MM.1S (cell line): ENCODE measurements around the gene FOXA3.

Source experiments
- DNase-seq: peaks from one replicate; pipeline ENCODE4 v3.0.0-alpha.2; 2015
- H2AFZ ChIP-seq: fragments of 300-600 bp; sonication (generic); 2 replicates; pipeline ENCODE4 v1.6.0; 2016; ENCODE audit warnings: antibody characterized with exemption, low read length
- H3F3A ChIP-seq: fragments of 300-600 bp; sonication (generic); 2 replicates; pipeline ENCODE4 v1.6.1; 2016; ENCODE audit warnings: mild to moderate bottlenecking, antibody characterized with exemption, low read length, moderate library complexity, mixed read lengths; ENCODE audit not compliant: insufficient read depth
- H3K27ac ChIP-seq: fragments of 300-600 bp; sonication (generic); 2 replicates; pipeline ENCODE4 v1.5.1; 2016; ENCODE audit warnings: mild to moderate bottlenecking, low read length
- H3K27me3 ChIP-seq: fragments of 300-600 bp; sonication (generic); replicated peaks from 2 replicates; pipeline ENCODE4 v1.6.0; 2016; ENCODE audit warnings: low read length; ENCODE audit not compliant: insufficient read depth
- H3K36me3 ChIP-seq: fragments of 300-600 bp; sonication (generic); replicated peaks from 2 replicates; pipeline ENCODE4 v1.6.1; 2016; ENCODE audit warnings: mild to moderate bottlenecking, low read length, mixed read lengths; ENCODE audit not compliant: insufficient read depth
- H3K4me1 ChIP-seq: fragments of 300-600 bp; sonication (generic); 2 replicates; pipeline ENCODE4 v1.6.1; 2016; ENCODE audit warnings: low read length, mixed read lengths
- H3K4me2 ChIP-seq: fragments of 300-600 bp; sonication (generic); 2 replicates; pipeline ENCODE4 v1.6.0; 2016; ENCODE audit warnings: low read depth, low read length
- H3K4me3 ChIP-seq: fragments of 300-600 bp; sonication (generic); 2 replicates; pipeline ENCODE4 v1.5.1; 2016; ENCODE audit warnings: low read length, mixed read lengths
- H3K79me2 ChIP-seq: fragments of 300-600 bp; sonication (generic); 2 replicates; pipeline ENCODE4 v1.6.1; 2016; ENCODE audit warnings: mixed run types, low read length, mixed read lengths
- H3K9ac ChIP-seq: fragments of 300-600 bp; sonication (generic); 2 replicates; pipeline ENCODE4 v1.6.1; 2016; ENCODE audit warnings: low read length, mixed read lengths
- H3K9me2 ChIP-seq: fragments of 300-600 bp; sonication (generic); replicated peaks from 2 replicates; pipeline ENCODE4 v1.6.1; 2016; ENCODE audit warnings: mild to moderate bottlenecking, low read length, mixed read lengths; ENCODE audit not compliant: insufficient read depth
- H3K9me3 ChIP-seq: fragments of 300-600 bp; sonication (generic); replicated peaks from 2 replicates; pipeline ENCODE4 v1.6.1; 2016; ENCODE audit warnings: mild to moderate bottlenecking, low read length, mixed read lengths; ENCODE audit not compliant: insufficient read depth
- H4K20me1 ChIP-seq: fragments of 300-600 bp; sonication (generic); 2 replicates; pipeline ENCODE4 v1.6.1; 2016; ENCODE audit warnings: mild to moderate bottlenecking, low read length, moderate library complexity, mixed read lengths; ENCODE audit not compliant: insufficient read depth
- EZH2 ChIP-seq: fragments of 300-600 bp; sonication (generic); optimal IDR thresholded peaks from 2 replicates; pipeline ENCODE3; 2017; ENCODE audit warnings: low read depth, mild to moderate bottlenecking, antibody characterized with exemption, low read length, mixed read lengths
- EZH2phosphoT487 ChIP-seq: fragments of 300-600 bp; sonication (generic); IDR thresholded peaks from 2 replicates; pipeline ENCODE4 v1.6.1; 2018; ENCODE audit warnings: antibody characterized with exemption, low read length
- TF ChIP-seq, protein P1 (sequence below): fragments of 300-600 bp; sonication (generic); IDR thresholded peaks from 2 replicates; pipeline ENCODE4 v1.5.1; 2016; ENCODE audit warnings: antibody characterized with exemption, low read length, mixed read lengths

The FOXA3 gene

DNA sequence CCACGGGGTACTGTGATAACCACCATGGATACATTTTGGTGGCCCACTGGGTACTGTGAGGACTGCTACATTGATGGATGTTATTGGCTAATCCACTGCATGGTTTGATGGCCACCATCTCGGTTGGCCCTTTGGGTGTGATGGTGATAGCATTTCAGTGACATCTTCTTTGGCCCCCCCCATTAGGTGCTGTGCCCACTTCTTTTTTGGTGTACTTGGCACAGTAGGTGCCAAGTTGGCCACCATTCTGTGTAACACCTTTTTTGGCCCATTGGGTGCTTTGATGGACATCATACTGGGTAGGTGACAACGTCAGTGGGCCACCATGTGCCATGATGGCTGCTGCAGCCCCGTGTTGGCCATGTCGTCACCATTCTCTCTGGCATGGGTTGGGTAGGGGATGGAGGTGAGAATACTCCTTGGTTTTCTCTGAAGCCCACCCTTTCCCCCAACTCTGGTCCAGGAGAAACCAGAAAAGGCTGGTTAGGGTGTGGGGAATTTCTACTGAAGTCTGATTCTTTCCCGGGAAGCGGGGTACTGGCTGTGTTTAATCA is 9.2 kb downstream of the FOXA3 start:
- H4K20me1 ChIP-seq, result no peaks in the 10 kb centered on the region
- H3K27ac ChIP-seq, result no peak overlapping the region
- H3K27me3 ChIP-seq, result peaks cover 80% of the 10 kb centered on the region
- H3K9ac ChIP-seq, result no peak overlapping the region
- H3K79me2 ChIP-seq, result no peaks in the 10 kb centered on the region
- no peaks in the 10 kb centered on the region for H3K9me2 ChIP-seq
- TF ChIP-seq EZH2phosphoT487 (no peak), EZH2 (no peak)
- TF ChIP-seq, protein P1, sequence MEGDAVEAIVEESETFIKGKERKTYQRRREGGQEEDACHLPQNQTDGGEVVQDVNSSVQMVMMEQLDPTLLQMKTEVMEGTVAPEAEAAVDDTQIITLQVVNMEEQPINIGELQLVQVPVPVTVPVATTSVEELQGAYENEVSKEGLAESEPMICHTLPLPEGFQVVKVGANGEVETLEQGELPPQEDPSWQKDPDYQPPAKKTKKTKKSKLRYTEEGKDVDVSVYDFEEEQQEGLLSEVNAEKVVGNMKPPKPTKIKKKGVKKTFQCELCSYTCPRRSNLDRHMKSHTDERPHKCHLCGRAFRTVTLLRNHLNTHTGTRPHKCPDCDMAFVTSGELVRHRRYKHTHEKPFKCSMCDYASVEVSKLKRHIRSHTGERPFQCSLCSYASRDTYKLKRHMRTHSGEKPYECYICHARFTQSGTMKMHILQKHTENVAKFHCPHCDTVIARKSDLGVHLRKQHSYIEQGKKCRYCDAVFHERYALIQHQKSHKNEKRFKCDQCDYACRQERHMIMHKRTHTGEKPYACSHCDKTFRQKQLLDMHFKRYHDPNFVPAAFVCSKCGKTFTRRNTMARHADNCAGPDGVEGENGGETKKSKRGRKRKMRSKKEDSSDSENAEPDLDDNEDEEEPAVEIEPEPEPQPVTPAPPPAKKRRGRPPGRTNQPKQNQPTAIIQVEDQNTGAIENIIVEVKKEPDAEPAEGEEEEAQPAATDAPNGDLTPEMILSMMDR, result no peak
- H3K4me2 ChIP-seq, result no peak overlapping the region
- no peaks in the 10 kb centered on the region for H3F3A ChIP-seq
- no peak overlapping the region for H3K4me3 ChIP-seq
- no peaks in the 10 kb centered on the region for H3K4me1 ChIP-seq
- H3K36me3 ChIP-seq, result no peaks in the 10 kb centered on the region
- no peak overlapping the region for H2AFZ ChIP-seq
- H3K9me3 ChIP-seq, result no peaks in the 10 kb centered on the region
- no peak for DNase-seq

DNA sequence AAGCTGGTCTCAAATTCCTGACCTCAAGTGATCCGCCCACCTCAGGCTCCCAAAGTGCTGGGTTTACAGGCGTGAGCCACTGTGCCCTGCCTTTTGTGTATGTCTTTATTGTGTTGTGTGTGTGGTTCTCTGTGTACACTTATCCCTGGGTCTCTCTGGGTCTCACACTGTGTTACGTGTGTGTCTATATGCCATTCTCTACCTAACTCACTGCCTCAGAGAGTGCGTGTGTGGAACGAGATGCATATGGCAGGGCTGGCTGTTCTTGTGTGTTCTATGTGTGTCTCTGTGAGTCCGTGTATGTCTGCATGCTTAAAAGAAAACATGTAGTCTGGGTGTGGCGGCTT is 10.5 kb downstream of the FOXA3 start:
- Histone ChIP-seq H3K79me2 (no peaks in the 10 kb centered on the region), H3F3A (no peaks in the 10 kb centered on the region), H3K4me1 (no peaks in the 10 kb centered on the region), H2AFZ (no peak overlapping the region), H3K9me2 (no peaks in the 10 kb centered on the region), H3K9ac (no peak overlapping the region), H4K20me1 (no peaks in the 10 kb centered on the region), H3K4me2 (no peak overlapping the region), H3K4me3 (no peak overlapping the region), H3K27ac (no peak overlapping the region), H3K9me3 (no peaks in the 10 kb centered on the region), H3K27me3 (peaks cover 73% of the 10 kb centered on the region), H3K36me3 (no peaks in the 10 kb centered on the region)
- no peak for TF ChIP-seq EZH2phosphoT487
- DNase-seq, result no peak

DNA sequence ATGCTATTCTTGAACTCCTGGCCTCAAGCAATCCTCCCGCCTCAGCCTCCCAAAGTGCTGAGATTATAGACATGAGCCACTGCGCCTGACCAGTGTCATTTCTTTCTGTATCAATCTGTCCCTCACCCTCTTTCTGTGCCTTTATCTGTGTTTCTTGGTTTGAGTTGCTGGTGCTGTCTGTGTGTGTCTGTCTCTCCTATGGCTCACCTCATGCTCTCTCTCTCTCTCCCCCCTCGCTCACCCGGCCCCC is 12.0 kb downstream of the FOXA3 start:
- Histone ChIP-seq H3K4me3 (no peak overlapping the region), H3K9ac (no peak overlapping the region), H4K20me1 (no peaks in the 10 kb centered on the region), H3K36me3 (no peaks in the 10 kb centered on the region), H3K27me3 (peaks cover 64% of the 10 kb centered on the region), H3K9me3 (no peaks in the 10 kb centered on the region), H3K27ac (no peak overlapping the region), H3K4me2 (no peak overlapping the region), H3K79me2 (no peaks in the 10 kb centered on the region), H2AFZ (no peak overlapping the region), H3K9me2 (no peaks in the 10 kb centered on the region), H3F3A (no peaks in the 10 kb centered on the region), H3K4me1 (peaks cover 1% of the 10 kb centered on the region; the same call in 1 of the 2 replicates)
- no peak for TF ChIP-seq EZH2
- TF ChIP-seq, protein P1, result no peak
- TF ChIP-seq EZH2phosphoT487, result no peak
- DNase-seq, result no peak

DNA sequence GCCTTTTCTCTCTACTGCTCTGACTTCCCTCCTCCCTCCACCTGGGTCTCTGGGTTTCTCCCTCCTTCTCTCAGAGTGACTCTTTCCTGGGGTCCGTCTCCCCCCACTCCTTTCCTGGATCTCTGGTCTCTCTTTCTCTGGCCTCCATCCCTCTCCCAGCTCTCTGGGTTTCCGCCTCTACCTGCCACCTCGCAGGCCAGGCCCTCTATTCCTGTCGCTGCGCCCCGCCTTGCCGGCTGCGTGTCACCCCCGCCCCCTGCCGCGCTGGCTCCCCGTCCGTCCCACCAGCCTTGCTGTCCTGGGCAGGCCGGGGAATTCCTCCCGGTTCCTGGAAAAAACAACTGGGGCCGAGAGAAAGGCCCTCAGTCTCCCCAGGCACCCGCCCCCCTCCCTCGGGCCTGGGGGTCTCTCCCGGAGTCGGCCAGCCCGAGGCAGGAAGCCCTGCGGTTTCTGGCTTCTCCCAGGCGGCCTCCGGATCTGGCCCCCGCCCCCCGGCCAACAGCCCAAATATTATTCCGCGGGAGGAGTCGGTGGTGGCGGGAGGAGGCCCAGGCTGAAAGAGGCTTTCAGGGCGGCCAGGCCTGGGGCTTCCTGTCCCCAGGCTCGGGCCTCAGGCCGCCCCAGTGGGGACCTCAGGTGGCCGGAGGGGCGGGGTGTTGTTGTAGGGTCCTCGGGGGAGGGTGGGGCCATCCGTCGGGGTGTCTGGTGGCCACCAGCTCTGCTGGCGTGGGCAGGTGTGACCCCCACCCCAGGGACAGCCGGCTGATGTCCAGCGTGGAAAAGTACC is 12.5 kb downstream of the FOXA3 start:
- H3K27me3 ChIP-seq, result peaks cover 58% of the 10 kb centered on the region
- no peaks in the 10 kb centered on the region for H3F3A ChIP-seq
- H4K20me1 ChIP-seq, result no peaks in the 10 kb centered on the region
- H3K4me3 ChIP-seq, result no peak overlapping the region
- H3K4me1 ChIP-seq, result peaks cover 6% of the 10 kb centered on the region
- H3K9me2 ChIP-seq, result no peaks in the 10 kb centered on the region
- no peak overlapping the region for H2AFZ ChIP-seq
- H3K9ac ChIP-seq, result no peak overlapping the region
- no peak for DNase-seq
- H3K79me2 ChIP-seq, result no peaks in the 10 kb centered on the region
- H3K4me2 ChIP-seq, result no peak overlapping the region
- H3K27ac ChIP-seq, result no peak overlapping the region
- H3K9me3 ChIP-seq, result no peaks in the 10 kb centered on the region
- no peaks in the 10 kb centered on the region for H3K36me3 ChIP-seq
- TF ChIP-seq EZH2phosphoT487 (no peak), EZH2 (no peak)
- TF ChIP-seq, protein P1, result no peak
